GM23248 (cell line): Measurements from ENCODE around the gene DPH3. TPM values are rescaled to one million over a fixed set of nuclear protein-coding genes. Genes with fewer than 3 reads are reported as not detected.

Experiments
- DNase-seq: peaks from one replicate; pipeline ENCODE4 v3.0.0-alpha.2; 2015
- H2AFZ ChIP-seq: fragments of 200-600 bp; sonication (generic); 2 replicates; pipeline ENCODE4 v1.6.1; 2016; ENCODE audit warnings: antibody characterized with exemption
- H3F3A ChIP-seq: fragments of 200-600 bp; sonication (generic); 2 replicates; pipeline ENCODE4 v1.6.1; 2016; ENCODE audit warnings: mild to moderate bottlenecking, antibody characterized with exemption, mixed run types; ENCODE audit not compliant: insufficient read depth
- H3K27ac ChIP-seq: fragments of 200-600 bp; sonication (generic); 2 replicates; pipeline ENCODE4 v1.5.1; 2016; ENCODE audit warnings: mild to moderate bottlenecking
- H3K27me3 ChIP-seq: fragments of 200-600 bp; sonication (generic); replicated peaks from 2 replicates; pipeline ENCODE4 v1.6.1; 2016; ENCODE audit warnings: mild to moderate bottlenecking; ENCODE audit not compliant: insufficient read depth
- H3K36me3 ChIP-seq: fragments of 200-600 bp; sonication (generic); 2 replicates; pipeline ENCODE4 v1.6.1; 2016; ENCODE audit warnings: low read depth, mild to moderate bottlenecking
- H3K4me1 ChIP-seq: fragments of 200-600 bp; sonication (generic); 2 replicates; pipeline ENCODE4 v1.6.1; 2016; ENCODE audit warnings: mild to moderate bottlenecking; ENCODE audit not compliant: insufficient read depth
- H3K4me2 ChIP-seq: fragments of 200-600 bp; sonication (generic); one replicate; pipeline ENCODE4 v1.6.1; 2016; ENCODE audit warnings: mild to moderate bottlenecking; ENCODE audit not compliant: unreplicated experiment
- H3K4me3 ChIP-seq: fragments of 200-600 bp; sonication (generic); 2 replicates; pipeline ENCODE4 v1.5.1; 2016; ENCODE audit warnings: mild to moderate bottlenecking
- H3K79me2 ChIP-seq: fragments of 200-600 bp; sonication (generic); 2 replicates; pipeline ENCODE4 v1.6.1; 2016; ENCODE audit warnings: mild to moderate bottlenecking; ENCODE audit not compliant: insufficient read depth
- H3K9ac ChIP-seq: fragments of 200-600 bp; sonication (generic); 2 replicates; pipeline ENCODE4 v1.6.1; 2016; ENCODE audit warnings: mild to moderate bottlenecking
- H3K9me2 ChIP-seq: fragments of 200-600 bp; sonication (generic); 2 replicates; pipeline ENCODE4 v1.6.1; 2016; ENCODE audit warnings: mixed run types, mild to moderate bottlenecking, moderate library complexity; ENCODE audit not compliant: insufficient read depth
- H3K9me3 ChIP-seq: fragments of 200-600 bp; sonication (generic); one replicate; pipeline ENCODE4 v1.6.1; 2017; ENCODE audit warnings: low read depth
- H4K20me1 ChIP-seq: fragments of 200-600 bp; sonication (generic); 2 replicates; pipeline ENCODE4 v1.6.0; 2016; ENCODE audit not compliant: insufficient read depth
- EZH2 ChIP-seq: fragments of 200-600 bp; sonication (generic); IDR thresholded peaks from 2 replicates; pipeline ENCODE4 v1.6.1; 2018; ENCODE audit warnings: antibody characterized with exemption, mild to moderate bottlenecking; ENCODE audit not compliant: insufficient read depth, poor library complexity, severe bottlenecking
- EZH2phosphoT487 ChIP-seq: fragments of 200-600 bp; sonication (generic); IDR thresholded peaks from 2 replicates; pipeline ENCODE4 v1.6.1; 2018; ENCODE audit warnings: antibody characterized with exemption, moderate library complexity, mild to moderate bottlenecking, low read depth; ENCODE audit not compliant: insufficient read depth
- WGBS, 2 experiments: methylation state at CpG; one replicate each; pipeline ENCODE4 v1.1.6; 2015 to 2017; ENCODE audit warnings: low lambda C conversion rate in 2 of 2, low coverage in 1 of 2; ENCODE audit errors: missing lambda C conversion rate in 2 of 2; 5-methylcytosine and 5-hydroxymethylcytosine counted together
- in situ Hi-C: fragments of 300-500 bp; cut with MboI; formaldehyde crosslinking; loops from 2 replicates; pipeline ENCODE4 v1.15.0; 2020
- polyA plus RNA-seq: library from polyadenylated mRNA; unstranded; fragments of >200 nt; fragmentation: Nextera tagmentation; extraction: Ambion mirVana; gene quantifications from 2 replicates; pipeline ENCODE4 v1.2.1, GENCODE V29; 2016
- total RNA-seq: library from RNA; depleted of rRNA; stranded (reverse); fragments of >200 nt; shearing (Covaris generic); gene quantifications from 2 replicates; pipeline ENCODE4 v1.2.3, GENCODE V29; 2014

Gene DPH3
- total and polyA plus RNA-seq, 2 experiments from 2014 or later: 27.1 to 51.3 TPM

DNA sequence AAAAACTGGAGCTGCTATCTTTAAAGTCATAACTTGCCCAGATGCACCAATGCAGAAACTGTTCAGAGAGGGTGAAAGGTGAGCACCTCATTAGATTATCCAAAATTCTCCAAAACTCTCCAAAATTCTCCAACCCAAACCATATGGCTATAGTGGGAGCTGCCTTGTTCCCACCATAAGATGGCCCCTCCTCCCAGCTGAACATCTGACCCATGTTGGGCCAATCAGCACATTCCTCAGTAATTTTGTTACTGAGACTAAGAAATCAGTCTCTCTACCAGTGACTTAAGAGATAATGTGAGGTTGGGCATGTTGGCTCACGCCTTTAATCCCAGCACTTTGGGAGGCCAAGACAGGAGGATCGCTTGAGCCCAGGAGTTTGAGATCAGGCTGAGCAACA, 32.8 kb downstream of the DPH3 start:
- no peaks in the 10 kb centered on the region; the same call in 1 of the 2 replicates for H3K9me2 ChIP-seq
- H3K9ac ChIP-seq: no peak overlapping the region
- no peaks in the 10 kb centered on the region for H3K79me2 ChIP-seq
- H2AFZ ChIP-seq: no peak overlapping the region
- 0 out of 2 replicates have a peak, but pooled peaks cover 4% of the 10 kb centered on the region for H3K36me3 ChIP-seq
- in situ Hi-C loops: no loop called here
- TF ChIP-seq EZH2phosphoT487: no peak
- no peak for TF ChIP-seq EZH2
- H3K4me1 ChIP-seq: no peaks in the 10 kb centered on the region
- WGBS, 2 experiments: 88 to 96% methylated on average over 2 of the region's 2 CpGs
- H3K27ac ChIP-seq: no peak overlapping the region
- H3K27me3 ChIP-seq: no peaks in the 10 kb centered on the region
- no peaks in the 10 kb centered on the region for H3K9me3 ChIP-seq
- no peaks in the 10 kb centered on the region for H3F3A ChIP-seq
- no peak overlapping the region for H3K4me3 ChIP-seq
- DNase-seq: no peak
- no peak overlapping the region for H3K4me2 ChIP-seq
- H4K20me1 ChIP-seq: no peaks in the 10 kb centered on the region

DNA sequence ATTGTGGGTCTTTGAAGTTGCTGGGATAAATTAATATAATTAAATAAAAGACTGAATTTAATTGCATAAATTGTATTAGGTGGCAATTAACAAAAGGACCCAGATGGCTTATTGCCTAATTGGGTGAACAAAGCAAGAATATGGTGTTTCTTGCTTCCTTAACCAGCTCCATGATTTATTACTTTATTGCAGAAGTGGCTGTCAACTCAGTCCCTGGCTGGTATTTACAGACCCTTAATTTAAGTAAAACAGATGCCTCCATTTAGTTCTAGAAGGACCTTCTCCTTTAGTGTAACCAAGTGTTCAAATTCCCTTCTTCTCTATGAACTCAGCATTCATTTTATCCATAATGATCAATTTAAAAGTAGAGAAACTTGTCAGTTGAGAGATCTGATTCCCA, 35.1 kb downstream of the DPH3 start:
- in situ Hi-C loops: no loop called here
- H3F3A ChIP-seq: no peaks in the 10 kb centered on the region
- no peaks in the 10 kb centered on the region for H3K9me3 ChIP-seq
- no peak overlapping the region for H3K4me3 ChIP-seq
- no peaks in the 10 kb centered on the region for H3K9me2 ChIP-seq
- no peak overlapping the region for H3K4me2 ChIP-seq
- H3K79me2 ChIP-seq: no peaks in the 10 kb centered on the region
- H3K36me3 ChIP-seq: 0 out of 2 replicates have a peak, but pooled peaks cover 4% of the 10 kb centered on the region
- H2AFZ ChIP-seq: no peak overlapping the region
- no peaks in the 10 kb centered on the region for H3K4me1 ChIP-seq
- H3K27ac ChIP-seq: no peak overlapping the region
- no peaks in the 10 kb centered on the region for H4K20me1 ChIP-seq
- TF ChIP-seq EZH2 (no peak), EZH2phosphoT487 (no peak)
- no peak for DNase-seq
- H3K27me3 ChIP-seq: no peaks in the 10 kb centered on the region
- no peak overlapping the region for H3K9ac ChIP-seq

DNA sequence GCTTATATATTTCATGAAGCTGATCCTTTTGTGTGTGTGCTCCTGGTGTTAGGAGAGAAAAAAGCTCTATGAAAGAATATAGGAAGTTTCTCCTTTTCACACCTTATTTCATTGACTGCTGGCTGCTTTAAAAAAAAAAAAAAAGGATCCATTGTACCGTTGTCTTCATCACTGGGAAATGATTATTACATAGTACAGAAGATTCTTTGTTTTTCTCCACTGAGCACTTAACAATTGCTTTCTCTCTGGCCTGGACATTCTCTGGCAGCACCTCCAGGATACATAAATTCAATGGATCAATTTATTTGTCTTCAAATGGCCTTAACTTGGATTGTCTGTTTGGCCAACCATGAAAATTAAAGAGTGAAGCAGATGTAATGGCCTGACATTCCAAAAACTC, 37.2 kb downstream of the DPH3 start:
- 0 out of 2 replicates have a peak, but pooled peaks cover 4% of the 10 kb centered on the region for H3K36me3 ChIP-seq
- H3K27me3 ChIP-seq: no peaks in the 10 kb centered on the region
- H2AFZ ChIP-seq: no peak overlapping the region
- H3K4me3 ChIP-seq: no peak overlapping the region
- TF ChIP-seq EZH2phosphoT487: no peak
- no peak for TF ChIP-seq EZH2
- no peaks in the 10 kb centered on the region for H3K4me1 ChIP-seq
- no peaks in the 10 kb centered on the region for H3K9me2 ChIP-seq
- no peak overlapping the region for H3K27ac ChIP-seq
- no peak overlapping the region for H3K9ac ChIP-seq
- no peaks in the 10 kb centered on the region for H3F3A ChIP-seq
- H4K20me1 ChIP-seq: no peaks in the 10 kb centered on the region
- no peak for DNase-seq
- H3K79me2 ChIP-seq: no peaks in the 10 kb centered on the region
- H3K9me3 ChIP-seq: no peaks in the 10 kb centered on the region
- 18 to 23% methylated on average over 1 of the region's 1 CpG for WGBS, 2 experiments
- in situ Hi-C loops: no loop called here
- H3K4me2 ChIP-seq: no peak overlapping the region

DNA sequence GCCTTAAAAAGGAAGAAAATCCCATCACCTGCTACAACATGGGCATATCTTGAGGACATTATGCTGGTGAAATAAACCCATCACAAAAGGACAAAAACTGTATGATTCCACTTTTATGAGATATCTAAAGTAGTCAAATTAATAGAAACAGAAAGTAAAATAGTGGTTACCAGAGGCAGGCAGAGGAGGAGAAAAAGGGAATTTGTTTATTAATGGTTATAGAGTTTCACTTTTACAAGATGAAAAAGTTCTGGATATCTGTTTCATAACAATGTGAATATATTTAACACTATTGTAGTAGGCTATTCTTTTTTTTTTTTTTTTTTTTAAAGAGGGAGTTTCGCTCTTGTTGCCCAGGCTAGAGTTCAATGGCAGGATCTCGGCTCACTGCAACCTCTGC, 40.4 kb downstream of the DPH3 start:
- H3K27ac ChIP-seq: no peak overlapping the region
- H3K4me3 ChIP-seq: no peak overlapping the region
- H3K4me2 ChIP-seq: no peak overlapping the region
- no peaks in the 10 kb centered on the region for H3K9me3 ChIP-seq
- in situ Hi-C loops: no loop called here
- no peaks in the 10 kb centered on the region for H3K9me2 ChIP-seq
- WGBS, 2 experiments: 94 to 100% methylated on average over 2 of the region's 2 CpGs
- no peaks in the 10 kb centered on the region for H3F3A ChIP-seq
- 0 out of 2 replicates have a peak, but pooled peaks cover 4% of the 10 kb centered on the region for H3K36me3 ChIP-seq
- TF ChIP-seq EZH2phosphoT487 (no peak), EZH2 (no peak)
- no peaks in the 10 kb centered on the region for H3K27me3 ChIP-seq
- H4K20me1 ChIP-seq: no peaks in the 10 kb centered on the region
- H3K4me1 ChIP-seq: no peaks in the 10 kb centered on the region
- H2AFZ ChIP-seq: no peak overlapping the region
- H3K9ac ChIP-seq: no peak overlapping the region
- no peaks in the 10 kb centered on the region for H3K79me2 ChIP-seq
- DNase-seq: no peak

DNA sequence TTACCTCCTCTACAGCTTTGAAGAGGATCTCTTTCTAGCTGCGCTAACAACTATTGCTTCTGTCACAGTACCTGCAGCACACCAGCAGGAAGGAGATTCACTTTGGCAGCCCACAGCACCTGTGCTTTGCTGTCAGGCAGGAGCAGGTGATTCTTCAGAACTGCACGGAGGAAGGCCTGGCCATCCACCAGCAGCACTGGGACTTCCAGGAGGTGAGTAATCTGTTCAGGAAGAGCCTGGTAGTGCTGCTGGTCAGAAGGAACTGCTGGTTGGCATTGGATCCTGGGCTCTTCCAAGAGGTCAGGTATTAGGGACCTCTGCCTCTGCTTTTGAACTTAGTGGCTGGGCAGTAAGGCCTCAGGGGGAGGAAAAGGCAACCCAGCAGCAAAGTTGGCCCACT, 42.2 kb downstream of the DPH3 start:
- Histone ChIP-seq H3K27me3 (no peaks in the 10 kb centered on the region), H2AFZ (no peak overlapping the region), H3F3A (no peaks in the 10 kb centered on the region), H3K27ac (no peak overlapping the region), H3K9me3 (no peaks in the 10 kb centered on the region), H3K4me3 (no peak overlapping the region), H4K20me1 (no peaks in the 10 kb centered on the region), H3K9me2 (no peaks in the 10 kb centered on the region), H3K36me3 (0 out of 2 replicates have a peak, but pooled peaks cover under 1% of the 10 kb centered on the region), H3K79me2 (no peaks in the 10 kb centered on the region), H3K4me2 (no peak overlapping the region), H3K9ac (no peak overlapping the region), H3K4me1 (no peaks in the 10 kb centered on the region)
- in situ Hi-C loops: no loop called here
- WGBS, 2 experiments: 91 to 96% methylated on average over 2 of the region's 2 CpGs
- TF ChIP-seq EZH2phosphoT487 (no peak), EZH2 (no peak)
- no peak for DNase-seq
